ENCODE measurements around the gene PLXDC2.

Gene PLXDC2

GRCh38 chr10:19825700-19826099 lies 9.5 kb downstream of the PLXDC2 start:
- no peak overlapping the region for H3K4ac ChIP-seq (ENCODE audit: low read depth, low read length)
- no peak overlapping the region for H3K18ac ChIP-seq (ENCODE audit: low read length)
- peaks cover 2% of the 10 kb centered on the region for H3K79me1 ChIP-seq (ENCODE audit: low read length)
- WGBS (ENCODE audit: extremely low coverage, insufficient coverage, low lambda C conversion rate) = no CpG with 5 or more reads among the region's 2 CpGs
- H3K27me3 ChIP-seq (ENCODE audit: insufficient read depth, low read length, poor library complexity) = no peaks in the 10 kb centered on the region
- no peak overlapping the region for H4K5ac ChIP-seq (ENCODE audit: low read length)
- H2BK120ac ChIP-seq (ENCODE audit: low read depth, low read length) = no peak overlapping the region
- H3K4me1 ChIP-seq (ENCODE audit: control insufficient read depth, low read depth, low read length) = peaks cover 11% of the 10 kb centered on the region
- no peak overlapping the region for H3K27ac ChIP-seq (ENCODE audit: low read depth, low read length)
- DNase-seq = no peak
- H2AK5ac ChIP-seq (ENCODE audit: low read length) = no peak overlapping the region
- H3K9ac ChIP-seq (ENCODE audit: low read length) = no peak overlapping the region
- no peak overlapping the region for H3K23ac ChIP-seq (ENCODE audit: low read length)
- no peak overlapping the region for H3K56ac ChIP-seq (ENCODE audit: low read length)
- no peak overlapping the region for H3K4me2 ChIP-seq (ENCODE audit: low read length)
- no peak overlapping the region for H4K8ac ChIP-seq (ENCODE audit: low read depth, low read length)
- no peak overlapping the region for H2BK15ac ChIP-seq (replicated peaks; ENCODE audit: low read depth)
- H3K4me3 ChIP-seq (ENCODE audit: low read length) = no peak overlapping the region
- no peak overlapping the region for H2BK5ac ChIP-seq (ENCODE audit: low read length)
- peaks cover 17% of the 10 kb centered on the region for H3K79me2 ChIP-seq (ENCODE audit: control insufficient read depth, insufficient read depth, low read length)
- no peaks in the 10 kb centered on the region for H3K36me3 ChIP-seq (ENCODE audit: control insufficient read depth, insufficient read depth, low read length)

DNA sequence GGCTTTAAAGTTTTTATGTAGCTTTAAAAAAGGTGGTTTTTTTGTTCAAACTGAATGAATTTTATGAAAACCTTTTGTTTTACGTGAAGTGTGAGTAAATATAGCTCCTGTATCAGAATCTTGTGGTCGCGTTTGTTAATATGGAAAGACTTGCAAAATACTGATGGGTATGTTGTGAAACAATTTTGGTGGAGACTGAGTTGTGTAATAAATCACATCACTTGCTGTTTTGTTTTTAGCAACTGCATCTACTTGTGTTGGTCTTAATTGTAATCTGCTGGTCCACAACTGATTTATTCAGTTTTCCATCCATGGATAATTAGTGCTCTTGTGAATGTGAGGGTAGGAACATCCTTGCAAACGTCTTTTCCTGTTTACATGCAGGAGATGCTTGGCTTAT lies 10.5 kb downstream of the PLXDC2 start:
- Histone ChIP-seq H3K18ac (ENCODE audit: low read length) (no peak overlapping the region), H3K23ac (ENCODE audit: low read length) (no peak overlapping the region), H3K4me2 (ENCODE audit: low read length) (no peak overlapping the region), H4K5ac (ENCODE audit: low read length) (no peak overlapping the region), H3K9ac (ENCODE audit: low read length) (no peak overlapping the region), H4K8ac (ENCODE audit: low read depth, low read length) (no peak overlapping the region), H3K4me3 (ENCODE audit: low read length) (no peak overlapping the region), H3K79me2 (ENCODE audit: control insufficient read depth, insufficient read depth, low read length) (peaks cover 19% of the 10 kb centered on the region), H2BK120ac (ENCODE audit: low read depth, low read length) (no peak overlapping the region), H2BK15ac (replicated peaks; ENCODE audit: low read depth) (no peak overlapping the region), H3K4me1 (ENCODE audit: control insufficient read depth, low read depth, low read length) (peaks cover 11% of the 10 kb centered on the region), H3K27ac (ENCODE audit: low read depth, low read length) (no peak overlapping the region), H3K56ac (ENCODE audit: low read length) (no peak overlapping the region), H3K36me3 (ENCODE audit: control insufficient read depth, insufficient read depth, low read length) (no peaks in the 10 kb centered on the region), H2AK5ac (ENCODE audit: low read length) (no peak overlapping the region), H3K79me1 (ENCODE audit: low read length) (peaks cover 2% of the 10 kb centered on the region), H3K4ac (ENCODE audit: low read depth, low read length) (no peak overlapping the region), H3K27me3 (ENCODE audit: insufficient read depth, low read length, poor library complexity) (no peaks in the 10 kb centered on the region), H2BK5ac (ENCODE audit: low read length) (no peak overlapping the region)
- no peak for DNase-seq
- WGBS (ENCODE audit: extremely low coverage, insufficient coverage, low lambda C conversion rate) = 100% methylated on average over 1 of the region's 4 CpGs

- Histone ChIP-seq H3K9ac (ENCODE audit: low read length) (no peak overlapping the region), H2BK120ac (ENCODE audit: low read depth, low read length) (peak overlapping the region; percentile 28), H3K36me3 (ENCODE audit: control insufficient read depth, insufficient read depth, low read length) (no peaks in the 10 kb centered on the region), H3K56ac (ENCODE audit: low read length) (peak overlapping the region; percentile 27), H3K4ac (ENCODE audit: low read depth, low read length) (no peak overlapping the region), H3K27me3 (ENCODE audit: insufficient read depth, low read length, poor library complexity) (no peaks in the 10 kb centered on the region), H2AK5ac (ENCODE audit: low read length) (no peak overlapping the region), H4K5ac (ENCODE audit: low read length) (no peak overlapping the region), H4K8ac (ENCODE audit: low read depth, low read length) (no peak overlapping the region), H3K79me2 (ENCODE audit: control insufficient read depth, insufficient read depth, low read length) (peaks cover 22% of the 10 kb centered on the region), H3K27ac (ENCODE audit: low read depth, low read length) (peak overlapping the region; percentile 25), H2BK15ac (replicated peaks; ENCODE audit: low read depth) (peak overlapping the region; percentile 92), H3K79me1 (ENCODE audit: low read length) (peaks cover 2% of the 10 kb centered on the region), H3K18ac (ENCODE audit: low read length) (peak overlapping the region; percentile 87), H2BK5ac (ENCODE audit: low read length) (no peak overlapping the region), H3K4me3 (ENCODE audit: low read length) (no peak overlapping the region), H3K4me1 (ENCODE audit: control insufficient read depth, low read depth, low read length) (peaks cover 15% of the 10 kb centered on the region), H3K4me2 (ENCODE audit: low read length) (no peak overlapping the region), H3K23ac (ENCODE audit: low read length) (no peak overlapping the region)
- DNase-seq = peak; percentile 90
- WGBS (ENCODE audit: extremely low coverage, insufficient coverage, low lambda C conversion rate) = no CpG with 5 or more reads among the region's 3 CpGs
Observed at GRCh38 chr10:19828278-19829049, 12.2 kb downstream of the PLXDC2 start.

DNA sequence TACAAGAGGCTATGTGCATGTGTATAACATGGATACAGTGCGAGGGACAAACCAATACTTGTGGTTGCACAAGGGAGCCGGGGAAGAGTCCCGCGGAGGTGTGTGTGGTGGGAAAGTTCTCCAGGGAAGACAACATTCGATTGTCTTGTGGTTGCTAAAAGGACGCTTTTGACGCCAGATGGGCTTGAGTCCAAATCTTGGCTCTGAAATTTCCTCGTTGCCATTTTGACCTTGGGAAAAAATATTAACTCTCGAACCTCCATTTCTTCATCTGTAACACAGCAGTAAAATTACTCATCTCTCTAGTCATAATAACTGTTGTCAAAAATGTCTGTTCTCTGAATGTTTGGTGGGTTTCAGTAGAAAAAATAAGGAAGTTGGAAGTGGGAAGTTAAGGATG lies 16.5 kb downstream of the PLXDC2 start:
- Histone ChIP-seq H2BK120ac (ENCODE audit: low read depth, low read length) (no peak overlapping the region), H4K8ac (ENCODE audit: low read depth, low read length) (no peak overlapping the region), H3K4me2 (ENCODE audit: low read length) (no peak overlapping the region), H3K23ac (ENCODE audit: low read length) (no peak overlapping the region), H3K79me2 (ENCODE audit: control insufficient read depth, insufficient read depth, low read length) (peaks cover 20% of the 10 kb centered on the region), H4K5ac (ENCODE audit: low read length) (no peak overlapping the region), H2BK5ac (ENCODE audit: low read length) (no peak overlapping the region), H3K79me1 (ENCODE audit: low read length) (peaks cover 3% of the 10 kb centered on the region), H3K4ac (ENCODE audit: low read depth, low read length) (peak overlapping the region; percentile 9), H3K27ac (ENCODE audit: low read depth, low read length) (no peak overlapping the region), H2BK15ac (replicated peaks; ENCODE audit: low read depth) (no peak overlapping the region), H3K4me1 (ENCODE audit: control insufficient read depth, low read depth, low read length) (peaks cover 12% of the 10 kb centered on the region), H3K18ac (ENCODE audit: low read length) (peak overlapping the region; percentile 68), H3K27me3 (ENCODE audit: insufficient read depth, low read length, poor library complexity) (no peaks in the 10 kb centered on the region), H2AK5ac (ENCODE audit: low read length) (no peak overlapping the region), H3K9ac (ENCODE audit: low read length) (no peak overlapping the region), H3K56ac (ENCODE audit: low read length) (no peak overlapping the region), H3K4me3 (ENCODE audit: low read length) (no peak overlapping the region), H3K36me3 (ENCODE audit: control insufficient read depth, insufficient read depth, low read length) (no peaks in the 10 kb centered on the region)
- DNase-seq = no peak
- WGBS (ENCODE audit: extremely low coverage, insufficient coverage, low lambda C conversion rate) = no CpG with 5 or more reads among the region's 9 CpGs

- H3K56ac ChIP-seq (ENCODE audit: low read length) = no peak overlapping the region
- no peak overlapping the region for H4K8ac ChIP-seq (ENCODE audit: low read depth, low read length)
- no peak overlapping the region for H3K4me3 ChIP-seq (ENCODE audit: low read length)
- H3K79me1 ChIP-seq (ENCODE audit: low read length) = peaks cover 3% of the 10 kb centered on the region
- H3K18ac ChIP-seq (ENCODE audit: low read length) = no peak overlapping the region
- no peak overlapping the region for H3K23ac ChIP-seq (ENCODE audit: low read length)
- H2BK15ac ChIP-seq (replicated peaks; ENCODE audit: low read depth) = no peak overlapping the region
- no peak overlapping the region for H4K5ac ChIP-seq (ENCODE audit: low read length)
- H3K79me2 ChIP-seq (ENCODE audit: control insufficient read depth, insufficient read depth, low read length) = peaks cover 20% of the 10 kb centered on the region
- H3K27me3 ChIP-seq (ENCODE audit: insufficient read depth, low read length, poor library complexity) = no peaks in the 10 kb centered on the region
- H2BK120ac ChIP-seq (ENCODE audit: low read depth, low read length) = no peak overlapping the region
- H2AK5ac ChIP-seq (ENCODE audit: low read length) = no peak overlapping the region
- no peak overlapping the region for H3K9ac ChIP-seq (ENCODE audit: low read length)
- H3K4me2 ChIP-seq (ENCODE audit: low read length) = no peak overlapping the region
- H3K4me1 ChIP-seq (ENCODE audit: control insufficient read depth, low read depth, low read length) = peaks cover 8% of the 10 kb centered on the region
- WGBS (ENCODE audit: extremely low coverage, insufficient coverage, low lambda C conversion rate) = no CpG with 5 or more reads among the region's 8 CpGs
- no peak overlapping the region for H3K27ac ChIP-seq (ENCODE audit: low read depth, low read length)
- H2BK5ac ChIP-seq (ENCODE audit: low read length) = no peak overlapping the region
- DNase-seq = peak; percentile 68
- no peaks in the 10 kb centered on the region for H3K36me3 ChIP-seq (ENCODE audit: control insufficient read depth, insufficient read depth, low read length)
- no peak overlapping the region for H3K4ac ChIP-seq (ENCODE audit: low read depth, low read length)
Observed at GRCh38 chr10:19833170-19833824, 17.1 kb downstream of the PLXDC2 start.

Data from mesendoderm (in vitro differentiated cells).